Astrocyte of the spinal cord (primary cell): ENCODE measurements around the gene MKNK1.

Experiments
- DNase-seq: peaks from one replicate; pipeline ENCODE4 v3.0.0; 2011; ENCODE audit warnings: low read depth, low spot score
- H3K4me3 ChIP-seq: 2 replicates; pipeline ENCODE4 v1.5.1; 2011; ENCODE audit warnings: low read depth, mild to moderate bottlenecking, low read length, moderate library complexity
- CTCF ChIP-seq: IDR thresholded peaks from 2 replicates; pipeline ENCODE4 v1.5.1; 2012; ENCODE audit warnings: low read depth, mild to moderate bottlenecking, low read length, inconsistent platforms
- in situ Hi-C: cut with HindIII; loops from 2 replicates; pipeline ENCODE4 v1.10.0; 2017; ENCODE audit warnings: low sequenced_read_pairs

Gene MKNK1

GRCh38 chr1:46551597-46552095, 52.4 kb downstream of the MKNK1 start, which contains the start of gene KNCN:
KNCN (minus strand) TSS chr1:46551647; CDS start chr1:46551215, 432 bp downstream.
- no peak for DNase-seq
- in situ Hi-C loops: no loop called here
- TF ChIP-seq CTCF: no peak
- no peak within 1 kb of the TSS for H3K4me3 ChIP-seq

- no peak for TF ChIP-seq CTCF
- in situ Hi-C loops: no loop called here
- DNase-seq: no peak
- H3K4me3 ChIP-seq: no peak overlapping the region
Measured at GRCh38 chr1:46550751-46551231, 53.3 kb downstream of the MKNK1 start.

GRCh38 chr1:46549697-46550681, 54.1 kb downstream of the MKNK1 start:
- no peak overlapping the region for H3K4me3 ChIP-seq
- DNase-seq: peak; percentile 25
- TF ChIP-seq CTCF: no peak
- in situ Hi-C loops: no loop called here

GRCh38 chr1:46547481-46548383, 56.3 kb downstream of the MKNK1 start:
- DNase-seq: peak; percentile 56
- in situ Hi-C loops: no loop called here
- H3K4me3 ChIP-seq: no peak overlapping the region
- TF ChIP-seq CTCF: peak; percentile 48

GRCh38 chr1:46546210-46546609, 57.9 kb downstream of the MKNK1 start:
- no peak overlapping the region for H3K4me3 ChIP-seq
- no peak for TF ChIP-seq CTCF
- in situ Hi-C loops: no loop called here
- DNase-seq: no peak

- no peak overlapping the region for H3K4me3 ChIP-seq
- in situ Hi-C loops: no loop called here
- no peak for DNase-seq
- no peak for TF ChIP-seq CTCF
Measured at GRCh38 chr1:46545784-46546183, 58.3 kb downstream of the MKNK1 start.
